ENCODE measurements around the gene ADAMTSL4. TPM values are rescaled to one million over a fixed set of nuclear protein-coding genes. Genes with fewer than 3 reads are reported as not detected.
"Not testable (repeated sequence)": the region's sequence is repeated elsewhere in the genome, so short reads cannot be mapped to it uniquely, and the experiment has no call there.

ADAMTSL4 gene
- total RNA-seq, 1 donor from 2014 or later, result 1.3 TPM

DNA sequence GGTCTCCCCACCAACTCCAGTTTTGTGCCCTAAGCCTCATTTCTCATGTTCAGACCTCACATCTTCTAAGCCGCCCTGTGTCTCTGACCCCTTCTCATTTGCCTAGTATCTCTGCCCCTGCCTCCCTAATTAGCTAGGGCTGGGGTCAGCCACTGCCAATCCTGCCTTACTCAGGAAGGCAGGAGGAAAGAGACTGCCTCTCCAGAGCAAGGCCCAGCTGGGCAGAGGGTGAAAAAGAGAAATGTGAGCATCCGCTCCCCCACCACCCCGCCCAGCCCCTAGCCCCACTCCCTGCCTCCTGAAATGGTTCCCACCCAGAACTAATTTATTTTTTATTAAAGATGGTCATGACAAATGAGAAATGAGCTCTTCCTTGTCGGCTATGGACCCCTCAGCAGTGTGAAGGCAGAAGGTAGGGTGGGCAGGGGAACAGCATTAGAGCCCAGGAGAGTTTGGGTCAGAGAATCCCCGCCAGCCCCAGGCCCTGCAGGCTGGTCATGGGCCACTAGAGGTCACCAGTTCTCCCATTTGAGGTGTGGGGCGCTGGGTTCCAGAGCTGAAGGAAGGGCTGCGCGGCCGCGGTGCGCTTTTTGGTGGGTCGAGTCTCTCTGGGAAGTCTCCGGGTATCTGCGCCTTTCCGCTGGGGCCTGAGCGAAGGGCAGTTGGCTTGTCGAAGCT lies 11.5 kb downstream of the ADAMTSL4 start:
- Mint-ChIP-seq H3K27ac (peak overlapping the region; percentile 98), H3K36me3 (ENCODE audit: low read depth) (peaks cover 2% of the 10 kb centered on the region), H3K9me3 (no peaks in the 10 kb centered on the region), H3K27me3 (ENCODE audit: insufficient read depth) (no peaks in the 10 kb centered on the region), H3K4me1 (ENCODE audit: low read depth) (peaks cover 51% of the 10 kb centered on the region), H3K4me3 (peak overlapping the region; percentile 98)
- peak; percentile 80 for DNase-seq (ENCODE audit: low spot score)
- intact Hi-C loops (cut with micrococcal nuclease), result loop anchor here (1.0 to 10.0 kb wide), 13 partner anchors 61 to 597 kb away; partner anchors contain the start of genes ARNT, CDC42SE1, ENSA and GOLPH3L

GRCh38 chr1:150561254-150561973 lies 12.2 kb downstream of the ADAMTSL4 start:
- Mint-ChIP-seq H3K36me3 (ENCODE audit: low read depth) (peaks cover 1% of the 10 kb centered on the region), H3K27me3 (ENCODE audit: insufficient read depth) (no peaks in the 10 kb centered on the region), H3K9me3 (no peaks in the 10 kb centered on the region), H3K4me3 (peak overlapping the region; percentile 98), H3K27ac (peak overlapping the region; percentile 98), H3K4me1 (ENCODE audit: low read depth) (peaks cover 58% of the 10 kb centered on the region)
- peak; percentile 63 for DNase-seq (ENCODE audit: low spot score)
- intact Hi-C loops (cut with micrococcal nuclease), result loop anchor here (1.0 to 10.0 kb wide), 10 partner anchors 60 to 596 kb away; partner anchors contain the start of genes ARNT, CDC42SE1, ENSA and GOLPH3L

- H3K36me3 Mint-ChIP-seq (ENCODE audit: low read depth), result peaks cover 1% of the 10 kb centered on the region
- peak; percentile 91 for DNase-seq (ENCODE audit: low spot score)
- no peaks in the 10 kb centered on the region for H3K27me3 Mint-ChIP-seq (ENCODE audit: insufficient read depth)
- H3K9me3 Mint-ChIP-seq, result no peaks in the 10 kb centered on the region
- intact Hi-C loops (cut with micrococcal nuclease), result loop anchor here (1.0 to 10.0 kb wide), 12 partner anchors 49 to 595 kb away; partner anchors contain the start of genes ARNT, CDC42SE1, ENSA and GOLPH3L
- H3K4me3 Mint-ChIP-seq, result peak overlapping the region; percentile 98
- H3K27ac Mint-ChIP-seq, result peak overlapping the region; percentile 98
- H3K4me1 Mint-ChIP-seq (ENCODE audit: low read depth), result peaks cover 64% of the 10 kb centered on the region
Observed at GRCh38 chr1:150561974-150562445, 12.8 kb downstream of the ADAMTSL4 start.

DNA sequence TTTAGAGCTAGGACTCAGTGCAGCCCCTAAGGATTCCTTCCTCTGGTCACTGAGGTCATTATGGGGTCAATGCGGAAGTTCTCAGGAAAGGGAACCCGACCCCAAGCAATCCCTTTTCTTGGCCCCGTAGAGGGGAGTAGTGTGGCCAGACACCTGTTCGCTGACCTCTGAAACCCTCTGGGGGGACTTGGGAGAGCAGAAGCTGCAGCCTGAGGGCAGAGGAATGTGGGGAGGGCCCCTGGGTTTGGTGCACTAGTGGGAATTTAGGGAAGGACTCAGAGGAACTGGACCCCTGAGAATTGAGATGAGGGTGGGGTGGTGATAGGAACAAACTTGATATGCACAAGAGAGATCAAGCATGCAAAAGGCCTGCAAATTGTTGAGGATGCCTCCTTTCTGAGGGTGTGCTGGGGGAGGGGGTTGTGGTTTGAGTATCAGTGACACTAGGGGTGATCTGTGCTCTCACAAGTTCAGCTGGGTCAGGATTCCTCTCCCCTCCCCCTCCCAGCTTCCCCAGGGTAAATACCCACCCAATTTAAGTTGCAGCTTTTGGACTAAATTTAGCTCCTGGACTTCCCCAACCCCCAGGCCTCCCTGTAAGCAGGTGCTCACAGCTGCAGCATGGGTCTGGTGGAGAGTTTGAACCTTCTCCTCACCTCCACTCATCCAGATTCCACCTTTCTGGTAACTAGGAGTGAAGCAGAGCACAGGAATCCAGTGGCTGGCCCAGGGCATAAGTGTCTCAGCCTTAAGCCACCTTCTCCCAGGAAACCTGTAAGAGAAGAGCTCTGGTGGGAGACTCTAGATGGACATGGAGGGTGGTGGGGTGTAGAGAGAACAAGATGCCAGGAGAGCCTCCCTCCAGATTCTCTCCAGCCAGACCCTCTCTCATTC lies 13.5 kb downstream of the ADAMTSL4 start:
- H3K36me3 Mint-ChIP-seq (ENCODE audit: low read depth), result peaks cover 1% of the 10 kb centered on the region

DNA sequence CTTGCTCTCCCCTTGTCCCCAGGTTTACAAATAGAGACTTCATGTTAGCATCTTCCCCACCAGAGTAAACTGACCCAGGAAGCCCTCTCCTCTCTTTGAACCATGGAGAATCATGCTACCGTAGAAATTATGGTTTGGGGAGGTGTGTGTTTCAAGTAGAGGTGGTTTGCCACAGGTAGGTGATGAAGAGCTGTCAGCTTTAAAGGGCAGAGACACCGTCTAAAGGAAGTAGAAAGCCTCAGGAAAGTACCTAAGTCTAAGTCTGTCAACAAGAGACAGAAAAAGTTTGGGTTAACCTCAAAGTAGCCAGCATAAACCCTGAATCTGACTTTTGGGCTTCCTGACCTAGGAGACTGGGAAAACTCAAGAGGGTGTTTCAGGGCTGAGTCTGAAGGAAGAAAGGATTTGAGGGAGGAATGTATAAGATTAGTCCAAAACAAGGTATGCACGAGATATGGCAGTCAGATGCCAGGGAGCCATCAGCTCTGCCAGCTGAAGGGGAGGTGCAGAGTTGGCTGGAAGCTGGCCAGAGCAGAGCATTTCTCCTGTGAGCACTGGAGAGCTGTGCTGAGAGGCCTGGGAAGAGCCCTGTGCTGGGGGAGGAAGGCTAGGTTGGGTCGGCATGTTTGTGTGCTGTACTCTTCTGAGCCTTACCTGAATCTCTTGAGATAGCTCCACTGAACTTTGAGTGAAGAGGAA lies 14.3 kb downstream of the ADAMTSL4 start:
- Mint-ChIP-seq H3K27me3 (ENCODE audit: insufficient read depth) (no peaks in the 10 kb centered on the region), H3K9me3 (no peaks in the 10 kb centered on the region), H3K4me1 (ENCODE audit: low read depth) (peaks cover 78% of the 10 kb centered on the region), H3K36me3 (ENCODE audit: low read depth) (peaks cover 4% of the 10 kb centered on the region), H3K27ac (peak overlapping the region; percentile 98), H3K4me3 (peak overlapping the region; percentile 98)
- DNase-seq (ENCODE audit: low spot score), result peak; percentile 63
- intact Hi-C loops (cut with micrococcal nuclease), result loop anchor here (1.0 to 10.0 kb wide), 5 partner anchors 16 to 594 kb away; partner anchors contain the start of genes CDC42SE1, MCL1 and TNFAIP8L2

More for the DNA sequence above, 13.5 kb downstream of the ADAMTSL4 start:
- intact Hi-C loops (cut with micrococcal nuclease), result loop anchor here (1.0 to 10.0 kb wide), 6 partner anchors 17 to 595 kb away; partner anchors contain the start of genes CDC42SE1, MCL1 and TNFAIP8L2
- Mint-ChIP-seq H3K27ac (peak overlapping the region; percentile 98), H3K4me3 (peak overlapping the region; percentile 98), H3K9me3 (no peaks in the 10 kb centered on the region), H3K4me1 (ENCODE audit: low read depth) (peaks cover 70% of the 10 kb centered on the region), H3K27me3 (ENCODE audit: insufficient read depth) (no peaks in the 10 kb centered on the region)
- DNase-seq (ENCODE audit: low spot score), result peak; percentile 81

DNA sequence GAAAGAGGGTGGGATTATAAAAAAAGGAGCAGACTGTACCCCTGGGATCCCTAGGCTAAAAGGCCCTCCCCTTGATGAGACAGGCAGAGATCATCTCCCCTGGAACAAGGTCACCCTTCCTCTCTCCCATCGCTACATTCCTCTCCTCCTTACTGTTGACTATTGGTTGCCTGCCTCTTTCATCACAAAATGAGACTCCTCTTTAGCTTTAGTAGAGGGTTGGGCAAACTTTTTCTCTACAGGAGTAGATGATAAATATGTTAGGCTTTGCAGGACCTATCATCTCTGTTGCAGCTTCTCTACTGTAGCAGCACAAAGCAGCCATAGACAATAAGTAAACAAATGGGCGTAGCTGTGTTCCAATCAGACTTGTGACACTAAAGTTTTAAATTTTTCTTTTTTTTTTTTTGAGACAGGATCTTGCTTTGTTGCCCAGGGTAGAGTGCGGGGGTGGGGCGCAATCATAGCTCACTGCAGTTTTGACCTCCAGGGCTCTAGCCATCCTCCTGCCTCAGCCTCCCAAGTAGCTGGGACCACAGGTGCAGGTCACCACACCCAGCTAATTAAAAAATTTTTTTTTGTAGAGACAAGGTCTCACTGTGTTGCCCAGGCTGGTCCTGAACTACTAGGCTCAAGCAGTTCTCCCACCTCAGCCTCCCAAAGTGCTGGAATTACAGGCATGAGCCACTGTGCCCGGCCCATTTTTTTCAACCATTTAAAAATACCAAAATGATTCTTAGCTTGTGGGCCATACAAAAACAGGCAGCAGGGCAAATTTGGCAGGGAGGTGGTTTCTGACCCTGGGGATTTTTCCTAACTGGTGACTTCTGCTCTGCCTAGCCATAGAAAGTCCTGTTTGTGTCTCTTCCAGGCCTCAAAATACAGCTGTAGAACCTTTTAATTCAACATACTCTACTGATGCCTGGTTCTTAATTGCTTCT lies 15.1 kb downstream of the ADAMTSL4 start:
- peaks cover 87% of the 10 kb centered on the region for H3K4me1 Mint-ChIP-seq (ENCODE audit: low read depth)
- H3K9me3 Mint-ChIP-seq, result no peaks in the 10 kb centered on the region
- intact Hi-C loops (cut with micrococcal nuclease), result loop anchor here (5.0 to 10.0 kb wide), 3 partner anchors 280 to 593 kb away; partner anchors contain the start of genes CDC42SE1 and TNFAIP8L2
- H3K4me3 Mint-ChIP-seq, result peak overlapping the region; percentile 98
- no peaks in the 10 kb centered on the region for H3K27me3 Mint-ChIP-seq (ENCODE audit: insufficient read depth)
- H3K27ac Mint-ChIP-seq, result peak overlapping the region; percentile 98
- H3K36me3 Mint-ChIP-seq (ENCODE audit: low read depth), result peaks cover 8% of the 10 kb centered on the region
- no peak for DNase-seq (ENCODE audit: low spot score)

- intact Hi-C loops (cut with micrococcal nuclease), result loop anchor here (5.0 to 10.0 kb wide), 2 partner anchors 202 to 279 kb away; partner anchors contain the start of gene CTSS
- DNase-seq (ENCODE audit: low spot score); H3K9me3 Mint-ChIP-seq; H3K27me3 Mint-ChIP-seq (ENCODE audit: insufficient read depth): not testable (repeated sequence)
- H3K36me3 Mint-ChIP-seq (ENCODE audit: low read depth), result peaks cover 15% of the 10 kb centered on the region
- H3K4me3 Mint-ChIP-seq, result peak overlapping the region; percentile 43
- peak overlapping the region; percentile 98 for H3K27ac Mint-ChIP-seq
- H3K4me1 Mint-ChIP-seq (ENCODE audit: low read depth), result peaks cover 90% of the 10 kb centered on the region
Observed at GRCh38 chr1:150565240-150565991, 16.2 kb downstream of the ADAMTSL4 start.

DNA sequence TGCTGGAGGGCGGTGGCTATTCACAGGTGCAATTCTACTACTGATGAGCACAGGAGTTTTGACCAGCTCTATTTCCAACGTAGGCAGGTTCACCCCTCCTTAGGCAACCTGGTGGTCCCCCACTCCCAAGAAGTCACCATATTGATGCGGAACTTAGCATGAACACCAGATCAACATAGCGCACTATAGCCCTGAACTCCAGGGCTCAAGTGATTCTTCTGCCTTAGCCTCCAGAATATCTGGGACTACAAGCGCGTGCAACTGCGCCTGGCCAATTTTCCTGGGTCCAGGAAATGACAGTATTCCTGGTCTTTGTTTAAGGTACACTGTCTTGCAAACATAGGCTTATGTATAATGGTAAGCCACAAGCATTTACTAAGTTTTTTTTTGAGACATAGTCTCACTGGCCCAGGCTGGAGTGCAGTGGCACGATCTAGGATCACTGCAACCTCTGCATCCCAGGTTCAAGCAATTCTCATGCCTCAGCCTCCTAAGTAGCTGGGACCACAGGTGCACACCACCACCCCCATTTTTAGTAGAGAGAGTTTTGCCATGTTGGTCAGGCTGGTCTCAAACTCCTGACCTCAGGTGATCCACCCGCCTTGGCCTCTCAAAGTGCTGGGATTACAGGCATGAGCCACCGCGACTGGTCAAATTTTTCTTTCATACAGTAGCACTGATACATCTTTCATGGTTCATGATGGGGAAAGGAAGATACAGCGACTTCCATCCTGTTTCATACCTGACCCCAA lies 17.6 kb downstream of the ADAMTSL4 start:
- Mint-ChIP-seq H3K36me3 (ENCODE audit: low read depth) (peaks cover 23% of the 10 kb centered on the region), H3K27ac (peak overlapping the region; percentile 98), H3K4me1 (ENCODE audit: low read depth) (peaks cover 90% of the 10 kb centered on the region), H3K4me3 (peak overlapping the region; percentile 90), H3K9me3 (no peaks in the 10 kb centered on the region), H3K27me3 (ENCODE audit: insufficient read depth) (no peaks in the 10 kb centered on the region)
- intact Hi-C loops (cut with micrococcal nuclease), result loop anchor here (1.0 to 10.0 kb wide), 4 partner anchors 13 to 278 kb away; partner anchors contain the start of genes CTSS and MCL1
- no peak for DNase-seq (ENCODE audit: low spot score)

GRCh38 chr1:150567341-150567716 lies 18.1 kb downstream of the ADAMTSL4 start:
- DNase-seq (ENCODE audit: low spot score), result peak; percentile 75
- Mint-ChIP-seq H3K4me3 (peak overlapping the region; percentile 90), H3K4me1 (ENCODE audit: low read depth) (peaks cover 88% of the 10 kb centered on the region), H3K27me3 (ENCODE audit: insufficient read depth) (no peaks in the 10 kb centered on the region), H3K27ac (peak overlapping the region; percentile 98), H3K36me3 (ENCODE audit: low read depth) (peaks cover 24% of the 10 kb centered on the region), H3K9me3 (no peaks in the 10 kb centered on the region)
- intact Hi-C loops (cut with micrococcal nuclease), result loop anchor here (1.0 to 10.0 kb wide), 4 partner anchors 12 to 277 kb away; partner anchors contain the start of genes CTSS and MCL1

Data from activated T-helper 1 cell treated with anti-CD3 and anti-CD28 coated beads, Interleukin-12 subunit alpha, Interleukin-12 subunit beta, Interleukin-2, Interleukin-4 antibody, amounts not matched to agents 30 ng/mL and 10 ng/mL and 1 ng/mL, durations not matched to agents 14 hours and 24 hours and 36 hours (primary cell).